Inflammatory macrophage (primary cell): ENCODE data around the gene TRIM32.
A peak's percentile ranks its signal among the peaks of the same experiment; 100 is the strongest.

ENCODE experiments used
- DNase-seq, 2 donors: peaks; one replicate each; pipeline ENCODE4 v3.0.0-alpha.2; 2020 to 2022
- total RNA-seq, 18 experiments: gene quantifications; one replicate each; lab custom pipeline; 2026; ENCODE audit warnings: mixed read lengths in 6 of 18, inconsistent platforms in 2 of 18; lab: John Stamatoyannopoulos, UW

Gene TRIM32
- total RNA-seq = 0.92 to 12.8 (median 5.7) reads per million in 18 experiments

GRCh38 chr9:116687074-116687753 is at the start of gene TRIM32:
TRIM32 (plus strand) TSS chr9:116687305; CDS start chr9:116697743, 10,438 bp downstream.
- peak; percentile 83 to 86 for DNase-seq

- DNase-seq = no peak
Observed at GRCh38 chr9:116639251-116639741, 47.8 kb upstream of the TRIM32 start.

GRCh38 chr9:116641292-116642059 is 45.6 kb upstream of the TRIM32 start:
- no peak for DNase-seq

GRCh38 chr9:116643691-116644090 is 43.4 kb upstream of the TRIM32 start:
- DNase-seq = no peak

GRCh38 chr9:116644091-116644688 is 42.9 kb upstream of the TRIM32 start:
- DNase-seq = no peak

GRCh38 chr9:116646661-116647514 is 40.2 kb upstream of the TRIM32 start:
- peak; percentile 22 to 26 for DNase-seq

GRCh38 chr9:116647515-116647809 is 39.6 kb upstream of the TRIM32 start:
- DNase-seq = no peak

- DNase-seq = no peak
Observed at GRCh38 chr9:116653348-116654058, 33.6 kb upstream of the TRIM32 start.

GRCh38 chr9:116654059-116654355 is 33.1 kb upstream of the TRIM32 start:
- DNase-seq = no peak

- DNase-seq = no peak
Observed at GRCh38 chr9:116656501-116656971, 30.6 kb upstream of the TRIM32 start.

- DNase-seq = no peak
Observed at GRCh38 chr9:116656977-116657376, 30.1 kb upstream of the TRIM32 start.

GRCh38 chr9:116658265-116658664 is 28.8 kb upstream of the TRIM32 start:
- DNase-seq = no peak

- peak; percentile 42 to 60 for DNase-seq
Observed at GRCh38 chr9:116661037-116661954, 25.8 kb upstream of the TRIM32 start.

GRCh38 chr9:116662646-116663310 is 24.3 kb upstream of the TRIM32 start:
- DNase-seq = no peak

GRCh38 chr9:116663581-116663980 is 23.5 kb upstream of the TRIM32 start:
- no peak for DNase-seq

- DNase-seq = no peak
Observed at GRCh38 chr9:116668970-116669695, 18.0 kb upstream of the TRIM32 start.

GRCh38 chr9:116671605-116672004 is 15.5 kb upstream of the TRIM32 start:
- DNase-seq = peak in 1 of 2 donors; percentile 30

GRCh38 chr9:116673375-116673774 is 13.7 kb upstream of the TRIM32 start:
- no peak for DNase-seq

GRCh38 chr9:116674210-116674980 is 12.7 kb upstream of the TRIM32 start:
- DNase-seq = no peak
